GM18951 (cell line): ENCODE measurements around the gene THBD.

Experiments used
- POLR2A ChIP-seq: IDR thresholded peaks from 4 replicates; pipeline ENCODE4 v1.6.1; 2011; ENCODE audit warnings: mild to moderate bottlenecking; ENCODE audit not compliant: insufficient read length, insufficient read depth; ENCODE audit errors: extremely low read depth
- in situ Hi-C: fragments of 300-500 bp; cut with MboI; formaldehyde crosslinking; loops from one replicate; pipeline ENCODE4 v1.12.0; 2022; ENCODE audit warnings: low sequenced_read_pairs, mixed read lengths, inconsistent platforms; ENCODE audit not compliant: unreplicated experiment

THBD gene

DNA sequence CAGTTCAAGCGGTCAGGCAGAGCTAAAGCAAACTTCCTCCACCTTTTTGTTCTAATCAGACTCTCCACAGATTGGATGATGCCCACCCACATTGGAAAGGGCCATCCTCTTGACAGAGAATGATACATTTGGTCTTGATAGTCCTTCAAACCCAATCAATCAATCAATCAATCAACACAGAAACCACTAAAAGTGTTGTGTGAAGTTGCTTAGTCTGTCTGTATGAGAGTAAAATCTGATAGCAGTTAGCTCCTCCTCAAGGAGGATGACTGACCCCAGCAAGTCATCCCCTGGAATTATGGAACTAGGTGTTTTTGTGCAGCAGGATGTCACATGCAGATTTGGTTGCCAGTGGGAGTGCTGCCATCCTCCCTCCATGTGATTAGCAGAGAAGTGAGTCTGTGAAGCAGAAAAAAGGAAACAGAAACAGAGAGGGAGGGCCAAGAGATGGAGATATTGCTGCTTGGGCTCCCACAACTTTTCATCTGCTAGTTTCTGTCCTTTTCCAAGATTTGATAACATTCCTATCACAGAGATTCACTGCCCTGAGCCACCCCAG lies 46.3 kb downstream of the THBD start:
- TF ChIP-seq POLR2A, result no peak
- in situ Hi-C loops, result no loop called here

DNA sequence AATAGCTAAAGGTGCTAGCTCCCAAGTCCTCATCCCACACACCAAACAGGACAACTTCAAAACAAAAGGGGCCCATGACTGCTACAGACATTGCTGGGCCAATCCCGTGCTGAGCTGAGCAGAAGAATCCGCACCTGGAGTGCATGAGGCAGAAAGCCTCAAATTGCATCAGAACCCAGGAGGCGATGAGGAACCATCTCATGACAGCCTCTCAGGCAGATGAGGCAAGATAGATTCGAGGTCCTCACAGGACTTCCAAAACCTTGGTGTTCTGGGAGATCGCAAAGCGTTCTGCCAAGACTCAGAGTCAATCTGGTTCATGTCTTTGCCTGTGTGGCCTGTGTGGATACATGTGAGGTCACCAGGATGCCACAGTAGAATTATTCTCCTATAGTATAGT lies 47.2 kb downstream of the THBD start:
- no peak for TF ChIP-seq POLR2A
- in situ Hi-C loops, result no loop called here

DNA sequence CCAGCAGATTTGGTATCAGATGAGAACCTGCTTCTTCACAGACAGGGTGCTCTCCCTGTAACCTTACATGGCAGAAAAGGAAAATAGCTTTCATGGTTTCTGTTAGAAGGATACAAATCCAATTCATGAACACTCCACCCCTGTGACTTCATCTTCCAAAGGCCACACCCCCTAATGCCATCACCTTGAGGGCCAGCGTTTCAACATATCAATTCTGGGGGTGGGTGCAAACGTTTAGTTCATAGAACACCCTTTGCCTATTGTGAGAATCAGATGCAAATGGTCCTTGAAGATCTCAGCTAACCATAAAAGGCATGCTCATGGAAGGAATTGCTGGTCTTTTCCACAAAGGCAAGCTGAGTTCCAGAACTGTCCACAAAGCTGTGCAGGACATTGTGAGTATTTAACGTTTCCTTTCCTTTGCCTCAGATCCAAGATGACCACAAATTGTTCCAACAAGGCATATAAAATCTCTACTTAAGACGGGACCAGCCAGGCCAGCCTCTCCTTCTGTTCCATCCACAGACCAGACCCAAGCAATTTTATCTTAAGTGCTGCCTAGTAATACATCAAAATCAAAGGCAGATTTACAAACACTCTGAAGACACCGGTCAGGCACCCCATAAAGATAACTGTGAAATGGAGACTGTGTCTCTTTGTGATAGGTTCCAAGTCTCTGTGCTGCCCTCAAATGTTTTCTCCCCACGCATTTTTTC lies 49.1 kb downstream of the THBD start:
- in situ Hi-C loops, result no loop called here
- TF ChIP-seq POLR2A, result no peak

DNA sequence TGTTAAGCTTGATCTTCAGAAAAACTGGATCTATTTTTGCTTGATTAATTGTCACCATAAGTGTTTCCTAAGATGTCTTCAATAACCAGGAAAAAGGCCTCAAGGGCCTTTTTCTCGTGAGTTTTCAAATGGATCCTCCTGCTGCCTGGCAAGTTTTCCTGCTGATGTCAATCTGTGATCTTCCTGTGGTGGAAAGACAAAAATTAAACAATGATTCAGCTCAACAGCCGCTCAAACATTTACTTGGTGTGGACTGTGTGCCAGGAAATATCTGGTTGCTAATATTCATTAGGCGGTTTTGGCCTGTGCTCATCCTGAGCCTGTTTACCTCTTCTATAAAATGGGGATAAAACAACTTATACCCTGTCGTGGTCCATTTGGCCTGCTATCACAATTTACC lies 49.7 kb downstream of the THBD start:
- in situ Hi-C loops, result no loop called here
- TF ChIP-seq POLR2A, result no peak

DNA sequence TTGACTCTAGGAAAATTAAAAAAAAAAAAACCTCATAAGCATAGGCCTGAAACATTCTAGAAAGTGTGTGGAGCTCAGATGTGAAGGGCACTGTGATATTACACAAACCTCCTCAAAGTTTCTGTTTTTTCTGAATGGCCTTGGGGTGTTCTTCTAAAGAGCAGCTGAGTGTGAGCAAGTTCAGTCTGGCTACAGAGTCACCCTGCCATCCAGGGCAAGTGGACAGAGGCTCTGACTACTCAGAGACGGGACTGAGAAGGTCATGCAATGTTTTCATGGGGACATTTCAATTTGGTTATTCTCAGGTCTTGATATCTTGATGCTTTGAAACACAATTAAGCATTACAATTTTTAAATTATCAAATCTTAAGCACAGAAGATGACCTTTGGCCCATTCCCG lies 51.0 kb downstream of the THBD start:
- in situ Hi-C loops, result no loop called here
- TF ChIP-seq POLR2A, result no peak

DNA sequence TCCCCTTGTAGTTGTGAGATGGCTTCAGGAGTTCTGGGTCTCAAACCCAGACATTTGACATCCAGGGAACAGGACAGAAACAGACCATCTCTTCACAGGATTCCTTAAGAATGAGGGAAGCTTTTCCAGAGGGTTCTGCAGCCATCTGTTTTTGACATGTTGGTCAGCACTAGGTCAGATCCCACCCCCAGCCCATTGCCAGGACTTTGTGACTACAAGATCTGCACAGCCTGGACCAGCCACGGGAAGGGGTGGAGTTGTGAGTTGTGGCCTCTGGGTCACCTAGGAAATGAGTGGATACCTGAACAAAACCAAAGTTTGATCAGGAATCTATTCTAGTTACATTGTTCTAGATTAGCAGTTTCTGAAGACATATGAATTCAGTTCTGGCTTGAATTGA lies 53.5 kb downstream of the THBD start:
- TF ChIP-seq POLR2A, result no peak
- in situ Hi-C loops, result no loop called here
